Islet precursor cell (in vitro differentiated cells): ENCODE measurements around the gene CCDC120.
A peak's percentile ranks its signal among the peaks of the same experiment; 100 is the strongest.

Experiments used
- DNase-seq: peaks from one replicate; pipeline ENCODE4 v3.0.0-alpha.2; 2018

Gene CCDC120

DNA sequence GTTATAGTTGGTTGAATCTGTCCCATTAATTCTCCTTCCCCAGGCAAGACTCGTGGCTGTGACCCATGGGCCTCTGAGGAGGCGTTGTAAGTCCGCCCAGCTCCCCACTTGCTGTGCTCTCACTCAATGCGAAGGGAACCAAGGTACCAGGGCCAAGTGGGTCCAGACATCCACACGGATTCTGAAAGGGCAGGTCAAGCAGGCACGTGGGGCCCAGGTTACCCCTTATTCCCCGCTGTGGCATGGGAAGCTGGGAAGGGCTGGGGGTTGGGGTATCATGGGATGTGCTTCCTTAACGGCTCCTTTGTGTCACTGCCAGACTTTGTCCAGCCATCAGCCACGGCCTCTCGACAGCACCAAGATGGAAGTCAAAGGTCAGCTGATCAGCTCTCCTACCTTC lies 3.1 kb downstream of the CCDC120 start:
- no peak for DNase-seq

- DNase-seq: no peak
Observed at GRCh38 chrX:49063715-49064114, 4.9 kb downstream of the CCDC120 start.

DNA sequence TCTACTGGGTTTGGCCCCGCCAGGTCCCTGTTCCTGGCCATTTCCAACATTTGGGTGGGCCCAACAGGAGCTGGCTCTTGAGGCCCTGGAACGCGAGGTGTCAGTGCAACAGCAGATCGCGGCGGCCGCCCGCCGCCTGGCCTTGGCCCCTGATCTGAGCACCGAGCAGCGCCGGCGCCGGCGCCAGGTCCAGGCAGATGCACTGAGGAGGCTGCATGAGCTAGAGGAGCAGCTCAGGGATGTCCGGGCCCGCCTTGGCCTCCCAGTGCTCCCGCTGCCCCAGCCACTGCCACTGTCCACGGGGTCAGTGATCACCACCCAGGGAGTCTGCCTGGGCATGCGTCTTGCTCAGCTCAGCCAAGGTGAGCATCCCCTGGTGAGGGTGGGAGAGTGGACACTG lies 5.5 kb downstream of the CCDC120 start:
- no peak for DNase-seq

- no peak for DNase-seq
Observed at GRCh38 chrX:49064735-49065134, 5.9 kb downstream of the CCDC120 start.

- DNase-seq: no peak
Observed at GRCh38 chrX:49066278-49066677, 7.5 kb downstream of the CCDC120 start.

DNA sequence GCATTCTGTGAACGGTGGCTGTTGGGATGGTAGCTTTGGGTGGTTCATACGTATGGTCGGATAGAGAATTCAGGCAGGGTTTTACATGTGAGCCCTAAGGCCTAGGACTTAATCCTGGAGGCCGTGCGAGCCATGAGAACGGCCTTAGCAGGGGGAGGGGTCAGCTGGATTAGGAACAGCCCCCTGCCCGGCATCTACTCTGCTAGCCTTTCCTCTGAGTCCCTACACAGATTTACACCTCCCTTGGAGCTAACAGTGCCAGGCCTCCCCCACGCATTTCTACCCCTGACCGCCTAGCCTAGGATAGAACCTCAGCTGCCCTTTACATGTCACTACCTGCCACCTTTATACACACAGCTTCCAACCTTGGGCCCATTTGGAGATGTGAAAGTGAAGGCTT lies 7.9 kb downstream of the CCDC120 start:
- DNase-seq: no peak

DNA sequence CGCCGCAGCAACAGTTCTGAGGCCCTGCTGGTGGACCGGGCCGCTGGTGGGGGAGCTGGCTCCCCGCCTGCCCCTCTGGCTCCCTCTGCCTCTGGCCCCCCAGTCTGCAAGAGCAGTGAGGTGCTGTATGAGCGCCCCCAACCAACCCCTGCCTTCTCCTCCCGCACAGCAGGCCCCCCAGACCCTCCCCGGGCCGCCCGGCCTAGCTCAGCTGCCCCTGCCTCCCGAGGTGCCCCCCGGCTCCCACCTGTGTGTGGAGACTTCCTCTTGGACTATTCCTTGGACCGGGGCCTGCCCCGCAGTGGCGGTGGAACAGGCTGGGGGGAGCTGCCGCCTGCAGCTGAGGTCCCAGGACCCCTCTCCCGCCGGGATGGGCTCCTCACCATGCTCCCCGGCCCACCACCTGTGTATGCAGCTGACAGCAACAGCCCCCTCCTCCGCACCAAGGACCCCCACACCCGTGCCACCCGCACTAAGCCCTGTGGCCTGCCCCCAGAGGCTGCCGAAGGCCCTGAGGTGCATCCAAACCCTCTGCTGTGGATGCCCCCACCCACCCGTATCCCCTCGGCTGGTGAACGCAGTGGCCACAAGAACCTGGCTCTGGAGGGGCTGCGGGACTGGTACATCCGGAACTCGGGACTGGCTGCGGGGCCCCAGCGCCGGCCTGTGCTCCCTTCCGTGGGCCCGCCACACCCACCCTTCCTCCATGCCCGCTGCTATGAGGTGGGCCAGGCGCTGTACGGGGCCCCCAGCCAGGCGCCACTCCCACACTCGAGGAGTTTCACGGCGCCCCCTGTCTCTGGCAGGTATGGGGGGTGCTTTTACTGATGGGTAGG lies 8.7 kb downstream of the CCDC120 start:
- DNase-seq: no peak

- no peak for DNase-seq
Observed at GRCh38 chrX:49069038-49069437, 10.2 kb downstream of the CCDC120 start.

- no peak for DNase-seq
Observed at GRCh38 chrX:49070988-49071387, 12.2 kb downstream of the CCDC120 start.

GRCh38 chrX:49071877-49072711 lies 13.3 kb downstream of the CCDC120 start:
- DNase-seq: peak; percentile 83

DNA sequence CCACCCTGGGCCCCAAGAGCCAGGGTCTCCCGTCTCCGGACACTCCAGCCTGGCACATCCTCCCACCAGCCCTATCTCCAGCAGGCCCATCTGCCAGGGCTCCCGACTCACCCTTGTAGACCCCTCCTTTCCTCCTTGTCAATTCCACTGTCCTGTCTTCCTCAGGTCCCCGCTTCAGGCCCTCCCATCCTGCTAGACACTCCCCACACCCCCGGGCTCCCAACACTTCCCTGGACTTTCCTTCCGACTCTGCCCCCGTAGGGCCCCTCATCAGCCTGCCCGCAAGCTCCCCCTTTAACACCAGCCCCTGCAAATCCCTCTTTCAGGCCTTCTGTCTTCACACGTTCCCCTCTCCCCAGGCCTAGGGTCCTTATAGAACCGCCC lies 13.9 kb downstream of the CCDC120 start:
- no peak for DNase-seq

GRCh38 chrX:49073601-49074575 lies 15.1 kb downstream of the CCDC120 start, which contains the start of gene PRAF2:
PRAF2 (minus strand) TSS chrX:49074002; CDS start chrX:49073987, 15 bp downstream.
- DNase-seq: peak; percentile 94

GRCh38 chrX:49075347-49075746 lies 16.5 kb downstream of the CCDC120 start:
- no peak for DNase-seq

DNA sequence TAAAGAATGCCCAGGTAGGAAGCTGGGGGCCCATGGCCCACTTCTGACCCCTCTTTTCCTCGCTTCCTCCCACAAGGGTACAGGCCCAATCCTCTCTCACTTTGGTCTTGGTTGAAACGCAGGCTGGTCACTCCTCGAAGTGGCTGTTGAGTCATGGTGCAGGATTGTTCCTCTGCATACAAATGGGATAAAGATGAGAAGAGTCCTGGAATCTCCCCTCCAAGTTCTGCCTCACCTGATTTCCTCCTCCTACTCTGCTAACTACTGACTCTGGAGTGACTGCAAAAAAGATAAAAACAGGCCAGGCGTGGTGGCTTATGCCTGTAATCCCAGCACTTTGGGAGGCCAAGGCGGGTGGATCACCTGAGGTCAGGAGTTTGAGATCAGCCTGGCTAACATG lies 19.1 kb downstream of the CCDC120 start:
- no peak for DNase-seq

GRCh38 chrX:49079489-49080428 lies 21.0 kb downstream of the CCDC120 start, which contains the start of gene WDR45:
WDR45 (minus strand) TSS chrX:49079887; CDS start chrX:49078095, 1,792 bp downstream.
- peak; percentile 83 for DNase-seq

- no peak for DNase-seq
Observed at GRCh38 chrX:49082271-49082871, 23.6 kb downstream of the CCDC120 start.

DNA sequence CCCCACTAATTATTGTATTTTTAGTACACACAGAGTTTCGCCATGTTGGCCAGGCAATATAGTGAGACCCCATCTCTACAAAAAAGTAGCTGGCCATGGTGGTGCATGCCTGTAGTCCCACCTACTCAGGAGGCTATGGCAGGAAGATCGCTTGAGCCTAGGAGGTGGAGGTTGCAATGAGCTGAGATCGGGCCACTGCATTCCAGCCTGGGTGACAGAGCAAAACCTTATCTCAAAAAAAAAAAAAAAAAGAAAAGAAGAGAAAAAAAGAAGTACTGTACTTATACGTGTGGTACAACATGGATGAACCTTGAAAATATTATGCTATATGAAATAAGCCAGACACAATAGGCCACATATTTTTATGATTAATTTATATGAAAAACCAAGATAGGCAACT lies 30.8 kb downstream of the CCDC120 start:
- DNase-seq: no peak

- DNase-seq: no peak
Observed at GRCh38 chrX:49096419-49096818, 37.6 kb downstream of the CCDC120 start.

- DNase-seq: peak; percentile 96
Observed at GRCh38 chrX:49100704-49101628, 42.2 kb downstream of the CCDC120 start.

DNA sequence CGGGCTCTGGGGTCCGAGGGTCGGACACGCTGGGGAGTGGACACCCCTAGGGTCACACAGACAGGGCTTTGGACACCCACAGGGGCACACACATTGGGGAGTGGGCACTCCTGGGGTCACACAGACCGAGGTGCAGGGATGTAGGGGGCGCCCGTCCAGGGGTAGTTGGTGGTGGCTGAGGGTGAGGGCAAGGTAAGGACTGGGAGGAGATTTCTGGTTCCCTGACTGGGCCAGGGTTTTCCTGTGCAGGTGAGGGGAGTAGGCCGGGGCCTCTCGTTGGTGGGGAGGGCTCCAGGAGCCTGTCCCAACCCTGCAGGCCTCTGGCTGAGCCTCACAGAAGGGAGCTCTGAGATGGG lies 42.8 kb downstream of the CCDC120 start:
- DNase-seq: no peak
